ENCODE measurements around the gene PUS1. TPM values are rescaled to one million over a fixed set of nuclear protein-coding genes. Genes with fewer than 3 reads are reported as not detected.

Gene PUS1
- total and polyA plus RNA-seq, 2 of the 8 experiments (the other 6 are each of a cell fraction or from before 2014, with no cell fraction given): 48.1 to 81.2 TPM

GRCh38 chr12:131882804-131883520 lies 46.1 kb upstream of the PUS1 start:
- H3K18ac ChIP-seq (ENCODE audit: extremely low read depth, low read length): no peak overlapping the region
- H3K14ac ChIP-seq (ENCODE audit: insufficient read length): no peak overlapping the region
- H2BK20ac ChIP-seq (ENCODE audit: low read length): no peak overlapping the region
- no peaks in the 10 kb centered on the region for H4K20me1 ChIP-seq (replicated peaks in 1 of 2; ENCODE audit: control insufficient read depth in 1 of 2, insufficient read depth in 2 of 2, low read length in 2 of 2)
- no peak overlapping the region for H4K5ac ChIP-seq (ENCODE audit: insufficient read length, low read depth, low read length)
- H2BK120ac ChIP-seq (replicated peaks; ENCODE audit: low read depth, low read length): no peak overlapping the region
- no peak overlapping the region for H2AK5ac ChIP-seq (ENCODE audit: low read depth, low read length)
- CTCF ChIA-PET (ENCODE audit: partially characterized antibody): interaction anchor here (0.6 to 1.6 kb wide), 9 partner anchors 10 to 261 kb away, joined by 3 to 5 read pairs (median 3); no protein-coding TSS in a partner anchor
- H2BK5ac ChIP-seq (ENCODE audit: low read depth, low read length): no peak overlapping the region
- H3K27me3 ChIP-seq (replicated peaks in 1 of 4; ENCODE audit: control insufficient read depth in 3 of 4, extremely low read depth in 1 of 4, insufficient read depth in 3 of 4, low read length in 3 of 4): no peaks in the 10 kb centered on the region; a peak in 1 of 7 replicates
- H3K56ac ChIP-seq (replicated peaks; ENCODE audit: insufficient read length, low read depth, low read length): no peak overlapping the region
- no peak overlapping the region for H3K4me2 ChIP-seq (ENCODE audit: insufficient read depth in 1 of 2, low read depth in 2 of 2, low read length in 2 of 2)
- H2BK12ac ChIP-seq (ENCODE audit: low read depth, low read length): no peak overlapping the region
- H3K79me2 ChIP-seq (ENCODE audit: control insufficient read depth in 1 of 2, insufficient read depth in 2 of 2, low read length in 2 of 2): no peaks in the 10 kb centered on the region
- FAIRE-seq (no peak), DNase-seq (ENCODE audit: low read depth in 1 of 2, low spot score in 2 of 2) (no peak)
- H3K4me1 ChIP-seq (replicated peaks in 1 of 4; ENCODE audit: control insufficient read depth in 3 of 4, insufficient read depth in 4 of 4, low read length in 3 of 4): peaks cover 0 to 3% (median 0%) of the 10 kb centered on the region in 4 experiments; a peak in 2 of 7 replicates
- H3K27ac ChIP-seq (ENCODE audit: low read depth, low read length): no peak overlapping the region
- WGBS, 2 experiments (ENCODE audit: extremely low coverage in 1 of 2, insufficient coverage in 1 of 2, insufficient read length in 1 of 2, insufficient replicate concordance in 2 of 2, low coverage in 1 of 2, low lambda C conversion rate in 2 of 2, missing lambda C conversion rate in 1 of 2): 90% methylated on average over 15 of the region's 16 CpGs; no CpG with 5 or more reads in 1 of the 2 experiments
- no peaks in the 10 kb centered on the region for H3K36me3 ChIP-seq (ENCODE audit: control insufficient read depth in 2 of 4, insufficient read depth in 4 of 4, low read length in 3 of 4)
- H3K4ac ChIP-seq (replicated peaks; ENCODE audit: insufficient read length, low read depth, low read length): no peak overlapping the region
- no peak overlapping the region for H3K23ac ChIP-seq (ENCODE audit: insufficient read length)
- POLR2A ChIA-PET (ENCODE audit: partially characterized antibody): interaction anchor here (0.6 to 1.2 kb wide), 6 partner anchors 10 to 199 kb away, joined by 3 read pairs; no protein-coding TSS in a partner anchor
- H3K4me3 ChIP-seq (ENCODE audit: extremely low read depth in 1 of 4, insufficient read depth in 2 of 4, low read depth in 3 of 4, low read length in 4 of 4): no peak overlapping the region
- no peak overlapping the region for H2BK15ac ChIP-seq (ENCODE audit: low read length)
- no peaks in the 10 kb centered on the region for H3K79me1 ChIP-seq (ENCODE audit: low read depth, low read length)
- peaks cover 4 to 5% of the 10 kb centered on the region in 2 experiments; a peak in 3 of 4 replicates for H3K9me3 ChIP-seq (ENCODE audit: insufficient read depth in 2 of 2, low read depth in 1 of 2, low read length in 1 of 2)
- H3K9ac ChIP-seq (replicated peaks in 1 of 4; ENCODE audit: extremely low read depth in 1 of 4, low read depth in 3 of 4, low read length in 3 of 4): no peak overlapping the region
- TF ChIP-seq BCL11A (IDR thresholded peaks at IDR 0.05; ENCODE audit: low read depth in 2 of 2, low read length in 2 of 2) (no peak), KDM4A (IDR thresholded peaks at IDR 0.05; ENCODE audit: low read depth, low read length, severe bottlenecking) (no peak), RNF2 (IDR thresholded peaks at IDR 0.05; ENCODE audit: borderline replicate concordance, low read depth, low read length, missing control alignments, poor library complexity, severe bottlenecking) (no peak), MAX (IDR thresholded peaks at IDR 0.05) (no peak)
- no peak overlapping the region for H4K91ac ChIP-seq (replicated peaks; ENCODE audit: insufficient read length, low read length)
- H3K23me2 ChIP-seq (ENCODE audit: low read depth, low read length): no peaks in the 10 kb centered on the region
- H2AFZ ChIP-seq (ENCODE audit: low read length): no peak overlapping the region
- H4K8ac ChIP-seq (ENCODE audit: extremely low read depth, insufficient read depth, low read length): peak overlapping the region; percentile 57; the same call in 1 of the 2 replicates
